MM.1S (cell line): Measurements from ENCODE around the gene CCDC146.

Source experiments
- DNase-seq: peaks from one replicate; pipeline ENCODE4 v3.0.0-alpha.2; 2015
- H2AFZ ChIP-seq: fragments of 300-600 bp; sonication (generic); 2 replicates; pipeline ENCODE4 v1.6.0; 2016; ENCODE audit warnings: antibody characterized with exemption, low read length
- H3F3A ChIP-seq: fragments of 300-600 bp; sonication (generic); 2 replicates; pipeline ENCODE4 v1.6.1; 2016; ENCODE audit warnings: mild to moderate bottlenecking, antibody characterized with exemption, low read length, moderate library complexity, mixed read lengths; ENCODE audit not compliant: insufficient read depth
- H3K27ac ChIP-seq: fragments of 300-600 bp; sonication (generic); 2 replicates; pipeline ENCODE4 v1.5.1; 2016; ENCODE audit warnings: mild to moderate bottlenecking, low read length
- H3K27me3 ChIP-seq: fragments of 300-600 bp; sonication (generic); replicated peaks from 2 replicates; pipeline ENCODE4 v1.6.0; 2016; ENCODE audit warnings: low read length; ENCODE audit not compliant: insufficient read depth
- H3K36me3 ChIP-seq: fragments of 300-600 bp; sonication (generic); replicated peaks from 2 replicates; pipeline ENCODE4 v1.6.1; 2016; ENCODE audit warnings: mild to moderate bottlenecking, low read length, mixed read lengths; ENCODE audit not compliant: insufficient read depth
- H3K4me1 ChIP-seq: fragments of 300-600 bp; sonication (generic); 2 replicates; pipeline ENCODE4 v1.6.1; 2016; ENCODE audit warnings: low read length, mixed read lengths
- H3K4me2 ChIP-seq: fragments of 300-600 bp; sonication (generic); 2 replicates; pipeline ENCODE4 v1.6.0; 2016; ENCODE audit warnings: low read depth, low read length
- H3K4me3 ChIP-seq: fragments of 300-600 bp; sonication (generic); 2 replicates; pipeline ENCODE4 v1.5.1; 2016; ENCODE audit warnings: low read length, mixed read lengths
- H3K79me2 ChIP-seq: fragments of 300-600 bp; sonication (generic); 2 replicates; pipeline ENCODE4 v1.6.1; 2016; ENCODE audit warnings: mixed run types, low read length, mixed read lengths
- H3K9ac ChIP-seq: fragments of 300-600 bp; sonication (generic); 2 replicates; pipeline ENCODE4 v1.6.1; 2016; ENCODE audit warnings: low read length, mixed read lengths
- H3K9me2 ChIP-seq: fragments of 300-600 bp; sonication (generic); replicated peaks from 2 replicates; pipeline ENCODE4 v1.6.1; 2016; ENCODE audit warnings: mild to moderate bottlenecking, low read length, mixed read lengths; ENCODE audit not compliant: insufficient read depth
- H3K9me3 ChIP-seq: fragments of 300-600 bp; sonication (generic); replicated peaks from 2 replicates; pipeline ENCODE4 v1.6.1; 2016; ENCODE audit warnings: mild to moderate bottlenecking, low read length, mixed read lengths; ENCODE audit not compliant: insufficient read depth
- H4K20me1 ChIP-seq: fragments of 300-600 bp; sonication (generic); 2 replicates; pipeline ENCODE4 v1.6.1; 2016; ENCODE audit warnings: mild to moderate bottlenecking, low read length, moderate library complexity, mixed read lengths; ENCODE audit not compliant: insufficient read depth
- EZH2 ChIP-seq: fragments of 300-600 bp; sonication (generic); optimal IDR thresholded peaks from 2 replicates; pipeline ENCODE3; 2017; ENCODE audit warnings: low read depth, mild to moderate bottlenecking, antibody characterized with exemption, low read length, mixed read lengths
- EZH2phosphoT487 ChIP-seq: fragments of 300-600 bp; sonication (generic); IDR thresholded peaks from 2 replicates; pipeline ENCODE4 v1.6.1; 2018; ENCODE audit warnings: antibody characterized with exemption, low read length
- TF ChIP-seq, protein P1 (sequence below): fragments of 300-600 bp; sonication (generic); IDR thresholded peaks from 2 replicates; pipeline ENCODE4 v1.5.1; 2016; ENCODE audit warnings: antibody characterized with exemption, low read length, mixed read lengths

The CCDC146 gene

DNA sequence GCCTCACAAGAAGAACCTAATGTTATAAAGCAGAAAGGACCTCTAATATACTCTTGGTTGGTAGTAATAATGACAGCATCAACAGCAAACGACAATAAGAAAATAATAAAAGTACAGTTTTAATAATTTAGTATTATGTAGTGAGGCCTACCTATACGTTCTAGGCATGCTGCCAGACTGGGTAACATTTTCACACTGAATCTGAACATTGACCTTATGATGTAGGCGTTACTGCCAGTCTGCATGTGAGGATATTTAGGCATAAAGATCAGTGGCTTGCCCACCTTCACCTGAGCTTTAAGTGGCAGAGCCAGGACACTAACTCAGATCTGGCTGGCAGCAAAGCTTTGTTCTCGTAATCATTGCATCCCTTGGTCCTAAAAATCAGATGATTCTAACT, 74.7 kb downstream of the CCDC146 start:
- H3K9ac ChIP-seq, result no peak overlapping the region
- H3K4me3 ChIP-seq, result no peak overlapping the region
- H3K27ac ChIP-seq, result no peak overlapping the region
- H2AFZ ChIP-seq, result no peak overlapping the region
- H3K27me3 ChIP-seq, result no peaks in the 10 kb centered on the region
- no peak overlapping the region for H3K4me2 ChIP-seq
- H3F3A ChIP-seq, result peaks cover 25% of the 10 kb centered on the region
- H3K36me3 ChIP-seq, result no peaks in the 10 kb centered on the region
- TF ChIP-seq, protein P1, sequence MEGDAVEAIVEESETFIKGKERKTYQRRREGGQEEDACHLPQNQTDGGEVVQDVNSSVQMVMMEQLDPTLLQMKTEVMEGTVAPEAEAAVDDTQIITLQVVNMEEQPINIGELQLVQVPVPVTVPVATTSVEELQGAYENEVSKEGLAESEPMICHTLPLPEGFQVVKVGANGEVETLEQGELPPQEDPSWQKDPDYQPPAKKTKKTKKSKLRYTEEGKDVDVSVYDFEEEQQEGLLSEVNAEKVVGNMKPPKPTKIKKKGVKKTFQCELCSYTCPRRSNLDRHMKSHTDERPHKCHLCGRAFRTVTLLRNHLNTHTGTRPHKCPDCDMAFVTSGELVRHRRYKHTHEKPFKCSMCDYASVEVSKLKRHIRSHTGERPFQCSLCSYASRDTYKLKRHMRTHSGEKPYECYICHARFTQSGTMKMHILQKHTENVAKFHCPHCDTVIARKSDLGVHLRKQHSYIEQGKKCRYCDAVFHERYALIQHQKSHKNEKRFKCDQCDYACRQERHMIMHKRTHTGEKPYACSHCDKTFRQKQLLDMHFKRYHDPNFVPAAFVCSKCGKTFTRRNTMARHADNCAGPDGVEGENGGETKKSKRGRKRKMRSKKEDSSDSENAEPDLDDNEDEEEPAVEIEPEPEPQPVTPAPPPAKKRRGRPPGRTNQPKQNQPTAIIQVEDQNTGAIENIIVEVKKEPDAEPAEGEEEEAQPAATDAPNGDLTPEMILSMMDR, result no peak
- TF ChIP-seq EZH2phosphoT487 (no peak), EZH2 (no peak)
- H3K79me2 ChIP-seq, result no peaks in the 10 kb centered on the region
- H3K4me1 ChIP-seq, result peaks cover 41% of the 10 kb centered on the region
- DNase-seq, result no peak
- no peaks in the 10 kb centered on the region for H3K9me2 ChIP-seq
- H4K20me1 ChIP-seq, result no peaks in the 10 kb centered on the region
- no peaks in the 10 kb centered on the region for H3K9me3 ChIP-seq

DNA sequence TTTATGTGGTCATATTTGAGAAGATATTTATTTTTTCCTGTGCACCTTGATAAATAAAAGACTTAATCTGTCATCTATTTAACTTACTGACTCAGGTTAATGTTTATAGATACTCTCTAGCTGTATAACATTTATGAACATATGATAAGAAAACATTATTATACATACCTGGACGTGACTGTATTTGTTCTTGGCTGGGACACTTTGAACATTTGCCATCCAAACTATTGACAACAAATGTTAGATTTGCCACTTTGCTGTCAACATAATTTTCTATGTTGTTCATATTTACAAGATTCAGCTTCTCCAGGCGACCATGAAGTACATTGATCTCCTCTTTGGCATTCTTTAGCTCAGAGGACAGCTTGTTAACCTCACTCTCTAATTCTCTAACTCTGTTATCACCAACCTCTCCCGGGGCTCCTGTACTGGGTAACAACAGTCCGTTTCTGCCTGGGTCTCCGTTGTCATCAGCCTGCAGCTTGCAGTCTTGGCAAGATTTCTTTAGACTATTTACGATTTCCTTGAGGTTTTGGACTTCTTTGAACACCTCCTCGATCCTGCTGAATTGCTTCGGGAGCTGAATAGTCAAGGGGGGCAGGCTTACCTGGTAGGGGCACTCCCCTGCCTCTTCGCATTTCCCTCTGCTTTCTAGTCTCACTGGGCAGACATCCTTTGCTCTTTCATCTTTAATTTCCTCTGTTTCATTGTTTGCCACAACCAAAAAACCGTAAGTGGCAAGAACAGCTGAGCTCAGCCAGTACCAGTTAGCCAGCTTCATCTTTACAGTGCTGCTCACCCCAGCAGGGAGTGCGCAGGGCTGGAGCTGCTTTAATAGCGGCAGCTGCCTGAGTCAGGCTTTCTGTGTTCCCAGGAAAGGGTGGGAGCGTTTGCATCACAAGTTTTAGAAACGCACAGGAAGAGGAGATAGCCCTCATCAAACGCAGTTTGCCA, 76.9 kb downstream of the CCDC146 start, which contains the start of gene FGL2:
TSS of gene FGL2 (minus strand) at position 807 of the 954 bp plus-strand sequence. CDS start at position 781, 26 bp downstream.
- no peaks in the 10 kb centered on the region for H3K27me3 ChIP-seq
- peak within 1 kb of the TSS; percentile 30; the same call in 1 of the 2 replicates for H3K27ac ChIP-seq
- H3K9me3 ChIP-seq, result no peaks in the 10 kb centered on the region
- no peaks in the 10 kb centered on the region for H3K79me2 ChIP-seq
- peak within 1 kb of the TSS; percentile 88 for H3K4me2 ChIP-seq
- peak within 1 kb of the TSS; percentile 44; the same call in 1 of the 2 replicates for H3K9ac ChIP-seq
- no peaks in the 10 kb centered on the region for H3K9me2 ChIP-seq
- H4K20me1 ChIP-seq, result no peaks in the 10 kb centered on the region
- TF ChIP-seq EZH2 (no peak), EZH2phosphoT487 (no peak)
- TF ChIP-seq, protein P1, result no peak
- peak within 1 kb of the TSS; percentile 79 for H2AFZ ChIP-seq
- peaks cover 40% of the 10 kb centered on the region for H3F3A ChIP-seq
- no peaks in the 10 kb centered on the region for H3K36me3 ChIP-seq
- H3K4me3 ChIP-seq, result peak within 1 kb of the TSS; percentile 59
- H3K4me1 ChIP-seq, result peaks cover 46% of the 10 kb centered on the region
- DNase-seq, result peak; percentile 60

DNA sequence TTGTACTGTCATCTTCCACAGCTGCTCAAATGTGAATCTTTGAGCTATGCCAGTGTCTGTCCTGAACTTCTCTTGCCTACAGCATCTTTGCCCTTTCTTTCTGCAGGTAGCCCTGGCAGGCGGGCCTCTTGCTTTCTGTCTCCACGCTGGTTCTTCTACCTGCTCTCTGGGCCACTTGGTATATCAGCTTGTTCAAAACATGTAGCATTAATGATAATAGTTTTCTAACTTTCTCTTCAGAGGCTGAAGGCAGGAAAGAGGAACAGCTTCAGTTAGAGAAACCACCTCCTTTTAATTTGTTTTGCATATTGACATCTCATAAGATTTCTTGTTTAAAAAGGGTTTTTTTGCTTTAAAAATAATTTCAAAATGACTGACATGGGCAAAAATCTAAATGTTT, 78.1 kb downstream of the CCDC146 start:
- Histone ChIP-seq H3K4me3 (peak overlapping the region; percentile 59; the same call in 1 of the 2 replicates), H3K36me3 (no peaks in the 10 kb centered on the region), H3K27me3 (no peaks in the 10 kb centered on the region), H3K9me2 (no peaks in the 10 kb centered on the region), H3K9me3 (no peaks in the 10 kb centered on the region), H3K79me2 (no peaks in the 10 kb centered on the region), H3F3A (peaks cover 40% of the 10 kb centered on the region), H3K27ac (no peak overlapping the region), H2AFZ (peak overlapping the region; percentile 79), H3K9ac (no peak overlapping the region), H4K20me1 (no peaks in the 10 kb centered on the region), H3K4me1 (peaks cover 46% of the 10 kb centered on the region), H3K4me2 (peak overlapping the region; percentile 88)
- TF ChIP-seq EZH2 (no peak), EZH2phosphoT487 (no peak)
- TF ChIP-seq, protein P1, result no peak
- DNase-seq, result no peak
